Ovary (tissue), 3 donors: Measurements from ENCODE around the gene SH3BP1.

Experiments
- CTCF ChIP-seq, 3 donors: fragments of 450-650 bp in 2 of 3; fragments of 200-600 bp in 1 of 3; IDR thresholded peaks; one replicate each; pipeline versions ENCODE4 v1.5.1 to v1.8.0; 2016 to 2022; ENCODE audit warnings: antibody characterized with exemption in 3 of 3, mild to moderate bottlenecking in 1 of 3
- EP300 ChIP-seq: sonication (generic); formaldehyde crosslinking; IDR thresholded peaks from one replicate; pipeline ENCODE4 v1.6.1; 2017; ENCODE audit warnings: antibody characterized with exemption
- donor health status: DM: no; HTN: no; CAD: no.

GRCh38 chr22:37672206-37672919 is 32.9 kb downstream of the SH3BP1 start:
- TF ChIP-seq EP300 (no peak), CTCF (IDR thresholded peaks at IDR 0.05) (no peak)
